GM19395 (cell line): ENCODE results near the gene WBP1L.
"Not testable (repeated sequence)": the region's sequence is repeated elsewhere in the genome, so short reads cannot be mapped to it uniquely, and the experiment has no call there.

ENCODE experiments used
- ATAC-seq: cut with Tn5 transposase; IDR thresholded peaks from one replicate; pipeline ENCODE4 v1.9.1; 2021; ENCODE audit warnings: mild to moderate bottlenecking, moderate library complexity; ENCODE audit not compliant: unreplicated experiment

Gene WBP1L

DNA sequence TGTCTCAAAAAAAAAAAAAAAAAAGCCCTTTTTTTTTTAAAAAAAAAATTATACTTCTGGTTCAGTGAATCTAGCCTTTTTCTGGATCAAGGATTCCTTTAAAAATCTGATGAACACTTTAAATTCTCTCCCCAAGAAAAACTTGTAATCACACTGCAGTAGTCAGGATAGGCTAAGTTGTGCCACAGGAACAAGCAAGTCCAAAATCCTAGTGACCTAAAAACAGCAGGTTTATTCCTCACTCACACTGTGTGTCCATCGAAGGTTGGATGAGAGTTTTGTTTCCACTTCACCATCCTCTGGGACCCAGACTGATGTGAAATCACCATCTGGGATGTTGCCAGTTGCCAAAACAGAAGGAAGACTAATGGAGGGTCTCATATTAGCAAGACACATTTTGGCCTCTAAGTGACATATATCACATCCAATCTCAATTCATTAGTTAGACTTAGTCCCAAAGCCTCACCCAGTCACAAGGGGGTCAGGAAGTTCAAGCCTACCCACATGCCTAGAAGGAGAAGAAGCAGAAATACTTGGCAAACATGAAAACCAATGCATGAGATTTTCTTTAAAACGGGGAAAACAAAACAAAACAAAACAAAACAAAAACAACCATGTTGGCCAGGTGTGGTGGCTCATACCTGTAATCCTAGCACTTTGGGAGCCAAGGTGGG, 60.8 kb downstream of the WBP1L start:
- ATAC-seq: no peak

DNA sequence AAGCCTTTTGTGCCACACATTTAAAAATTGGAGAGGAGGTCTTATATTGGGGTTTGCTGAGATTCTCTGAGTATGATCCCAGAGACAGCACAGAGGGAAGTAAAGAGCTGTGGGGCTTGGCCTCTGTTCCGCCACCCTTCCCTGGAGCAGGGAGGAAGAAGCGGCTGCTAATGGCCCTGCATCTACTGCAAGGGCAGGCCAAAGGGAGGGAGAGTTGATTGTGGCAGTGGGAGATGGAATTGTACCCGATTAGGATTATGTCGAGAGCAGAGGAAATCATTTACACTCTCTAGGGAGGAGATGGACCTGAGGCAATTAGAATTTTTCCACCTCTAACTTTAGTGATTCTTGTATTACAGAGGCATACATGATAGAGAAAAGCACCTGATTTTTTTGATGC, 64.6 kb downstream of the WBP1L start:
- ATAC-seq: no peak

DNA sequence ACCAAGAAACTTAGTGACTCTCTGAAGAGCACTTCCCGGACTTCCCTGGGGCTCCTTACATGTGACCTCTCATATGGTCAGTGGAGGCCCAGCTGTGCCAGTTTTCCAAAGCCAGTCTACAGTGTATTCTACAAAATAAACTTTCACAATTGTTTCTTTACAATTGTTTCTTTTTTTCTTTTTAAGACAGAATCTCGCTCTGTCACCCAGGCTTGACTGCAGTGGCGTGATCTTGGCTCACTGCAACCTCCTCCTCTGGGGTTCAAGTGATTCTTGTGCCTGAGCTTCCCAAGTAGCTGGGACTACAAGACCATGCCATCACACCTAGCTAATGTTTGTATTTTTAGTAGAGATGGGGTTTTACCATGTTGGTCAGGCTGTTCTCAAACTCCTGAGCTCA, 67.6 kb downstream of the WBP1L start:
- ATAC-seq: no peak

DNA sequence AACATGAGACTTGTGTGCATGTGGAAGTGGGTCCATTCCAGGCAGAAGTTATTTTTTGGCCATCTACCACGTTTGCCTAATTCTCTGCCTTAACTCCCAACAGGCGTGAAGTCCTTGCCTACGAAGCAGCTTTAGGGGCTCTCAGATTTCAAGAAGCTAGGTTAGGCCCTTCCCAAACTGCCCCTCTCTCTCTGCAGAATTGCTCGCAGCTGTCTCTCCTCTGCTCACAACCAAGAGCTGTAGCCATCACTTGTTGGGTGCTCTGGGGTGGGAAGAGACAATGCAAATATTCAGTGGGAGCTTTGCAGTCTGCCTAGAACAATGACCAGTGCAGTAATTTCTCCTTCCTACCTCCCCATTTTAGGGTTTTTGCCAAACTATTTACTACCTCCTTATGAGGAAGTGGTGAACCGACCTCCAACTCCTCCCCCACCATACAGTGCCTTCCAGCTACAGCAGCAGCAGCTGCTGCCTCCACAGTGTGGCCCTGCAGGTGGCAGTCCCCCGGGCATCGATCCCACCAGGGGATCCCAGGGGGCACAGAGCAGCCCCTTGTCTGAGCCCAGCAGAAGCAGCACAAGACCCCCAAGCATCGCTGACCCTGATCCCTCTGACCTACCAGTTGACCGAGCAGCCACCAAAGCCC, 68.6 kb downstream of the WBP1L start:
- ATAC-seq: no peak

DNA sequence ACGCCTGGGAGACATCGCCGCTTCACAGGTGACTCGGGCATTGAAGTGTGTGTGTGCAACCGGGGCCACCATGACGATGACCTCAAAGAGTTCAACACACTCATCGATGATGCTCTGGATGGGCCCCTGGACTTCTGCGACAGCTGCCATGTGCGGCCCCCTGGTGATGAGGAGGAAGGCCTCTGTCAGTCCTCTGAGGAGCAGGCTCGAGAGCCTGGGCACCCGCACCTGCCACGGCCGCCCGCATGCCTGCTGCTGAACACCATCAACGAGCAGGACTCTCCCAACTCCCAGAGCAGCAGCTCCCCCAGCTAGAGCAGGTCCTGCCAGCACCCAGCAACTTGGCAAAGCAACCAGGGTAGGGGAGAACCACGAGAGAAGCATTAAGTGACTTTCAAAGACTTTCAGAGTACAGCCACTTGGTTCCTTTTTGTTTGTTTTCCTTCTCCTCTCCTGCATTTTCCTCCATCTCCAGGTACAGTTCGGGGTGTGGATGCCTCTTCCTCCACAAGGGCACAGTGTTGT, 69.3 kb downstream of the WBP1L start:
- no peak for ATAC-seq

DNA sequence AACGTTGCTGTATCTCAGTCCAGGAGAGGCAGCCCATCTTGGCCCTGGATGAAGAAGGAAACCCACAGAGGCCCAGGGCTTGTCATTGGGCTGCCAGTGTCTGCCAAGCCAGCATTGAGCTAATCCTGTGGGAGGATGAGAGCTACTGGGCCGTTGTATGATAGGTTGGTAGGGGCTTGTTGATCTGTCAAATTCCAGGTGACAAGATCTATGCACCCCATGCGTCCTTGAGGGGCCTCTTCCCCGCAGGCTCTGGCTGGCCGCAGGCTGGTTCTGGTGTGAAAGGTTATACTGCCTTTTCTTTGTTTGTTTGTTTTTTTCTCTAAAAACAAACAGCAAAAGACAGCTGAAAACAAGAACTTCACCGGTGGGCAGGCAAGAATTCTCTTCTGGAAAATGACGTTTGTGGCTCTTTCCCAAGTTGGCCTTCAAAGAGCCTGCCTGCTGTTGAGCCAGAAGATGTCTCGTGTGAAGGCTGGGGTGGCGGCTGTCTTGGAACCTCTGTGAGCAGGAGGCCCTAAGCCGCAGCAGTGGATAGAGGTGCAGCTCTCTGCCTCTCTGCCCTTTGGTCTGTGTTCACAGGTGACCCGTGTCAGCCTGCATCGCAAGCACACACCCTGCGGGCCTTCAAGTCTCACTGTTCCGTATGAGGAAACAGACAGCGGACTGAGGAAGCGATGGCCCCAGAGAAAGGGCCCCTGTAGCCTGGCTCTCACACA, 70.1 kb downstream of the WBP1L start:
- no peak for ATAC-seq

DNA sequence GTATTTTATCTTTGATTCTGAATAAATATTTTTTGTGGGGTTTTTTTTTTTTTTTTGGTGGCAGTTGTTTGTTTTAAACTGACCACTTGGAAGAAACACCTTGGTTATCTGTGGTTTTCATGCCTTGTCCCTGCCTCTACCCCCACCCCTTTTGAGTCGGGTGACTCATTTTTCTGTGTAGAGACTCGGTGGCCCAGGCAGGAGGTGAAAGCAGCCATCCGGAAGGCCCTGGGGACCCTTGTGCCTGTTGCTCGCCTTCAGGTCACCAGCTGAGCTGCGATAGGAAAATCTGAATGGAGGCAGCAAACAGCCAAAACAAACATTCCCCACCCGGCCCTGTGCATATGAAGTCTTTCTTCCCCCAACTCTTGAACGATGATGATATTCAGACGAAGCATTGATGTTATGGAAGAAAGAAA, 70.7 kb downstream of the WBP1L start:
- no peak for ATAC-seq

DNA sequence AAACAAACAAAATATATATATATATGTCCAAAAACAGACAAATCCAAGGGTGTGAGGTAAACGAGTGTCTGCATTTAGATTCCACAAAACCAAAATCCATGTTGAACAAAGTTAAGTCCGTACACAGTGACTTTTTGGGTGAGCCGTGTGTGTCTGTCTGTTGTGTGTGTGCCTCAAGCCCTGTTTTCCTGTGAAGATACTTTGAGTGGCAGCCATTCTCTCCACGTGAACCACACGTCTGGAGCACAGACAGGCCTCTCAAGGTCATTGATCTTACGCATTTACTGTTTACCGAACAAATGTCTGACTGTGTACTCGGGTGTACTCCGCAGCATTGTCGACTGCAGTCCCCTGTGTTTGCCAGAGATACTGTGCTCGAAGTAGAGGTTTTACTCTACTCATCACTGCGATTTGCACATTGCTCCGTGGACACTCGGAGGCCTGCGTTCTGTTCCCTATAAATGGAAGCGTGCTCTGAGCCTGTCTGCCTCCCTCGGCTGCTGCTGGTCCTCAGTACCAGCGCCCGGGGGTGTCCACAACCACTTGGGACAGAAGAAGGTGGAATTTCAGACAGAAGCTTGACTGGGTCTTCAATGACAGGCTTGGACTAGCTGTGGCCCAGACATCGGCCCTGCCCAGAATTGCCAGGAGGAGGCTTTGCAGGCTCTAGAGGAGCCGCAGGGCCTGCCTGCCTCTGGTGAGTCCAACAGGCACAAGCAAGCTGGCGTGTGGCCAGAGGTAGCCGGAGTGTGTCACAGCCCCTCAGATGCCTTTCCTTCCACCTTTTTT, 71.3 kb downstream of the WBP1L start:
- ATAC-seq: no peak

DNA sequence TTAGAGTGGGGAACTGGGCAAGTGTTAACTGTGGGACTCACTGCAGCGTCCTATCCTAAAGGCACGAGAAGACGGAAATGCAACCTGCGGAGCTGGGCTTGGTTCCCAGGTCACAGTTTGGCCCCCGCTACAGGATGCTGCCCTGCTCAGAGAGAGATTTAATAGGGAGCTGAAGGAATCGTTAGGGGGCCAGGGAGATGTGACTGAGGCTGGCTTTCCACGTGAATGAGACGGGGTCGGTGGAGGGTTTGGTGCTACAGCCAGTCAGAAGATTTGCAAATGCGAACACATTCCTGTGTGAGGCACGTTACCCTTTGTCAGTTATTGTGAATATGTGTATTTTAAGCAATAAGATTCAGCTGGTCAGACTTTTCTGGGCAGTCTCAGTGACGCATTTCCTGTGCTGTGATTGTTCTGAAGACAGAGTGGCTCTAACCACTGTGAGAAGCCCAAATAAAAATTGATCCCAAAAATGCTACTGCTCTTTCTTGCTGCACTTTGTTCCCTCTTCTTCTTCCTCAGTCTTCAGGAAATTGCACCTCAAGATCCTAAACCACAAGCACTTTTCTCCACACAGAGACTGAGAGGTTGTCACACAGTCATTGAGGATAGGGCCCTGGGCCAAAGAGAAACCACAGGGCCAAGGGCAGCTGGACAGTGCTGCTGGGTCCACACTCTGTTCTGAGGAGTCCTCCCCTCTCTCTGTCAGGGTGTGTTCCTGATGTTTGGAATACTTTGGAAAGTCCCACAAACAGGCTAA, 72.2 kb downstream of the WBP1L start:
- ATAC-seq: no peak

DNA sequence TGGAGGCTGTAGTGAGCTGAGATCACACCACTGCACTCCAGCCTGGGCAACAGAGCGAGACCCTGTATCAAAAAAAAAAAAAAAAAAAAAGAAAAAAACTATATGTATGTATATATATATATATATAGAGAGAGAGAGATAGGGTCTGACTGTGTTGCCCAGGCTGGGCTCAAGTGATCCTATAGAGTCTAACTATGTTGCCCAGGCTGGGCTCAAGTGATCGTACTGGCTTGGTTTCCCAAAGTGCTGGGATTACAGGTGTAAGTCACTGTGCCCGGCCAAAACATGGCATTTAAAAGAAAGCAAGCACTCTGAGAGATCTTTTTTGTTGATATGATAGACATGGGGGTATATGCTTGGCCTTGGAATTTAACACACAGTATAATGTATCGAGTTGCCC, 73.4 kb downstream of the WBP1L start:
- no peak for ATAC-seq

DNA sequence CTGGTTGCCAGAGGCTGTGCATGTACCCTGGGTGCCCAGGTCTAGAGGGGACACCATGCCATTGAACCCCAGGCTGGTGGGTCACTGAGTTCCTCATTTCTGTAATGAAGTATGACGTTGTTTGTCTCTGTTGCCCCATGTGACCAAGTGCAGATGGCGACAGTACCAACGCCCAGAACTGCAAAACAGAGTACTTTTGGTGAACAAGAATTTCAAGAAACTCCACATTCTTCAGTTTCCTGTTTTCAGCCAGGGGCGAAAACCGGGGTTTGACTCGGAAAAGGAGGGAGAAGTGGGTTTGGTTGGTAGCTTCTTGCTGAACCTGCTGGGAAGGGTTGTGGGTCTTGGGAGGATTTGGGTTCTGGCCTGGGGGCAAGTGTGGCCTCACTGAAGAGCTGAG, 75.3 kb downstream of the WBP1L start:
- ATAC-seq: no peak

DNA sequence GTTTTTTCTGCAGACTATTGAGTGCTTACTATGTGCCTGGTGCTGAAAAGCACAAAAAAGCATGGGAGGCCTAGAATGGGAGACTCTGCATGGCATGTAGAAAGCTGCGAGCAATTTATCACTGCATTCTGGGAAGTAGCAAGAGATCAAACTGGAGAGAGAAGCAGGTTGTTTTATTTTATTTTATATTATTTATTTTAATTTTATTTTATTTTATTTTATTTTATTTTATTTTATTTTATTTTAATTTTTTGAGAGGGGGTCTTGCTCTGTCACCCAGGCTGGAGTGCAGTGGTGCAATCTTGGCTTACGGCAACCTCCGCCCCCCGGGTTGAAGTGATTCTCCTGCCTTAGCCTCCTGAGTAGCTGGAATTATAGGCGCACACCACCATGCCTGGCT, 76.3 kb downstream of the WBP1L start:
- not testable (repeated sequence) for ATAC-seq

DNA sequence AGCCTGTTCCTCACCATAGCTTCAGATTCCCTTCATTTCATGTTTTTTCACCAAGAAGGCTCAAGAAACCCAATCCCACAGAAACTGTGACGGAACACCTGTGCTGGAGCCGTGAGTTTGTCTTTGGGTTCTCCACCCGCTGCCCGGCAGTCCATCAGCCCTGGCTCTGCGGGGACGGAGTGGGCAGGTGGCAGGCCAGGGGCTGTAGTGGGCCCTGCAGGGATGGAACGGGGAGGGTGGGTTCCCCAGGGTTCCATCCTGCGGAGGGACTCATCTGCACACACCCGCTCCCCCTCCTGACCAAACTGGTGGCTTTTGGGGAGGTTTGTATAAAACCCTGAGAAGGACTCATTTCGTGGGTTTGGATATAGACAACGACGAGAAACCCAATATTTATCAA, 78.5 kb downstream of the WBP1L start:
- ATAC-seq: no peak

DNA sequence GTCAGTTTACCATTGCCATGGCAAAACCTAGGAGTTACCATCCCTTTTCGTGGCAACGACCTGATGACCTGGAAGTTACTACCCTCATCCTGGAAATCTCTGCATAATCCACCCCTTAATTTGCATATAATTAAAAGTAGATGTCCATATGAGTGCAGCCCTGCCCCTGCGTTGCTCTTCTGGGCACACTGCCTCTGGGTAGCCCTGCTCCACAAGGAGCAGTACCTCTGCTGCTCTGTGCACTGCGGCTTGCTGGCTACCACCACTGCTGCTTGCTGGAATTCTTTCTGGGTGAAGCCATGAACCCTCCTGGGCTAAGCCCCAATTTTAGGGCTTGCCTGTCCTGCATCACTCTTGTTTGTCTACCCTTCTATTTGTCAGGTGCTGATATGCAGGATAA, 80.9 kb downstream of the WBP1L start:
- no peak for ATAC-seq

DNA sequence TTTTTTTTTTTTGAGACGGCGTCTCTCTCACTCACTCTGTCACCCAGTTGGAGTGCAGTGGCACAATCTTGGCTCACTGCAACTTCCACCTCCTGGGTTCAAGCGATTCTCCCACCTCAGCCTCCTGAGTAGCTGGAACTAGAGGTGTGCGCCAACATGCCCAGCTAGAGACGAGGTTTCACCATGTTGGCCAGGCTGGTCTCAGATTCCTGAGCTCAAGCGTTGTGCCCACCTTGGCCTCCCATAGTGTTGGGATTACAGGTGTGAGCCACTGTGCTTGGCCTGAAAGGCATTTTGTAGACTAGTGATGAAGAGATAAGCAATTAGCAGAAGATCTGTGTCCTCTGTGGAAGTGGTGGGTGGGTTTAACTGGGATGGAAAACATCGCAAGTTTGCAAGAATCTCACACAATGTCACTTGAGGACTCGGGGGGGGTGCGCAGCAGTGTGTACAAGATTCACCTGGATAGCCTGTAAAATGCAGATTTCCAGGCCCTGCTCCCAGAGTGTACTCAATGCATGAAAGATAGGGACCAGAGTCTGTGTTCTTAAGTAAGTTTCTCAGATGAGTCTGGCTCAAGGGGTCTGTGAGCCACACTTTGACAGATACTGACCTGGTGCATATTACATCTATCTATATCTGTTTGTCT, 82.5 kb downstream of the WBP1L start:
- no peak for ATAC-seq

DNA sequence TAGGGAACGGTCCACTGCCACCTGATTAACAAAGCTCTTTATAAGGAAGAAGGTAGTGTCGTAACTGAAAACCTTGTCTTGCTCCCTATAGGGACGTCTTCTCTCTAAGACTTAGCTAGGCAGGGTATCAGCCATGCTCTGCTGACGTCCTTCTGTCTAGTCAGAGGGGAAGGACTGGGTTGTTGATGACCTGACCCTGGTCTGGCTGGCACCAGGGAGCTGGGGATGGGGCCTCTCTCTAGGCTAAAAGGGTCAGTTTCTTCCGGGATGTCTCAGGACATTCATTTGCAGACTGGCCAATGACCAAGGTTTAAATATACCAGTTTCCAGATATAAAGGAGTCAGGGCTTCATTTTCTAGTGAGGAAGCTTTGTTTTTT, 83.8 kb downstream of the WBP1L start:
- no peak for ATAC-seq

DNA sequence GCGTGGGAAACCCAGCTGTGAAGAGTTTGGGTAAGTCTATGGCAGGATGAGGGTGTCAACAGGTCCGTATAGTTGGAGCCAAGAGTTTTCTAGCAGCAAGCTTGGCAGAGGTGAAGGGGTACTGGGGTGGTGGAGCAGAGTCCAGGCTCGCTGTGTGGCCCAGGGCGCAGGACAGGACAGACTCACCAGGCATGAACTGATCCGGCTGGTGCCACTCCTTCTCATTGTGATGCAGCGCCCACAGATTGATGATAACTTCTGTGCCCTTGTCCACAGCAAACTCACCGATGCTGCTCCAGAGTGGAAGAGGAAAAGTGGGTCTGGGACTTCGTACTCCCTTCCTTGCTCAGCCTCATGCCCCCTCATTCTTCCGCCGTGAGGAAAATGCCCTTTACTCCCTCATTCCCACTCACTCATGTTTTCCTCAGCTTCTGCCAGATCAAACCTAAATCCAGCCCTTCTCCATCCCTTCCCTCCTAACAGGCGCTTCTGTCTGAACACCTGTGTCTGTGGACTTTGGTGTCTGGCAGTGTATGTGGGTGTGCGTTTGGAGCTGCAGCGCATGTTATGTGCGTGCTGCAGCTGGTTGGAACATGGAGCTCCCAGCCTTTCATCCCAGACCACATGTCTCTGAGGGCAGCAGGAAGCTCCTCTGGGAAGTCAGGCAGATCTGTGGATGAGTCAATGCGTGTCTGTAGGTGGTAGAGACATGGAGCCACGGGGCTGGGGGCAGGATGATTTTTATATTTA, 87.7 kb downstream of the WBP1L start:
- no peak for ATAC-seq

DNA sequence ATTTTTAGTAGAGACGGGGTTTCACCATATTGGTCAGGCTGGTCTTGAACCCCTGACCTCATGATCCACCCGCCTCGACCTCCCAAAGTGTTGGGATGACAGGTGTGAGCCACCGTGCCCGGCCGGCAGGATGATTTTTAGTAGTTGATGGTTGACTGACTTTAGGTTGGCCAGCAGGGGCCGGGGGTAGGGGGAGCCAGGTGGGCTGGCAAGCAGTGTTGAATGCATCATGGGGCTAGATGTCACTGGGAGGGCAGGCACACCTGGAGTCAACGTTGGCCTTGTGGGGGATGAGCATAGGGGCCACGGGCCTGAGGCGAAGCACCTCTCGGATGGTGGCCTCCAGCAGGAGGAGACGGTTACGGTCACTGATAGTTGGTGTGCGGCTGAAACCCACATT, 88.5 kb downstream of the WBP1L start:
- no peak for ATAC-seq

DNA sequence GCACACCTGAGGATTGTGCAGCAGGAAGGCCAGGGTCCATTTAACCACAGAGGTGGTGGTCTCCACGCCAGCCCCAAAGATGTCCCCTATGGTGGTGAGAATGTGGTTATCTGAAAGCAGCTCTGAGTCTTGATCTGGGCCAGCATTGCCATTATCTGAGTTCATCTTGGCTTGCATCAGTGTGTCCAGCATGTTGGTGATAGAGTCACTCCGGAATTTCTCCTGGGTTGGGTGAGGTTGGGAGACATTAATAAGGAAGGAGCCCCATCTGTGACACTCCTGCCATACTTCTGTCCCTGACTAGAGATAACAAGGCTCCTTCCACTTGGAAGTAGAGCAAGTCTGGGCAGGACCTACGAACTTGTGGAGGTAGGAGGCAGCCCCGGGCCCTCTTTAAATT, 89.2 kb downstream of the WBP1L start:
- no peak for ATAC-seq
